ENCODE data around the gene RERG. TPM values are rescaled to one million over a fixed set of nuclear protein-coding genes. Genes with fewer than 3 reads are reported as not detected.

The RERG gene
- total RNA-seq, 2 experiments from 2014 or later, result not detected

- H3K4me3 ChIP-seq (ENCODE audit: low read length), result no peak overlapping the region
- H3K4me3 Mint-ChIP-seq, result no peak overlapping the region
- H3K36me3 ChIP-seq (ENCODE audit: insufficient read depth, low read length), result no peaks in the 10 kb centered on the region
- no peak for DNase-seq
- H3K27me3 ChIP-seq (ENCODE audit: control insufficient read depth in 1 of 2, insufficient read depth in 2 of 2, low read length in 2 of 2), result peaks cover 0 to 10% of the 10 kb centered on the region in 2 experiments
- POLR2A ChIA-PET, result interaction anchor here (1.2 kb wide), 1 partner anchor 11 kb away, joined by 5 read pairs; no protein-coding TSS in a partner anchor
- CTCF ChIA-PET, result interaction anchor here (3.3 kb wide), 1 partner anchor 13 kb away, joined by 11 read pairs; the partner anchor contains the start of gene RERG
- no peak for TF ChIP-seq CTCF (IDR thresholded peaks at IDR 0.05)
- H3K27ac Mint-ChIP-seq, result no peak overlapping the region
- H3K27me3 Mint-ChIP-seq, result peaks cover 28% of the 10 kb centered on the region
- no peaks in the 10 kb centered on the region for H3K9me3 Mint-ChIP-seq
- intact Hi-C loops (cut with DNase I, micrococcal nuclease), result no loop called here
- H3K4me1 ChIP-seq (ENCODE audit: insufficient read depth, low read length), result no peaks in the 10 kb centered on the region
- no peak for ATAC-seq (ENCODE audit: poor library complexity)
- H3K36me3 Mint-ChIP-seq (ENCODE audit: low read depth), result no peaks in the 10 kb centered on the region
- H3K4me1 Mint-ChIP-seq (ENCODE audit: low read depth), result no peaks in the 10 kb centered on the region
- no peak overlapping the region for H3K27ac ChIP-seq (ENCODE audit: low read depth in 1 of 2, low read length in 2 of 2)
- H3K9me3 ChIP-seq (ENCODE audit: control insufficient read depth in 1 of 2, insufficient read depth in 1 of 2, low read length in 2 of 2), result no peaks in the 10 kb centered on the region
Measured at GRCh38 chr12:15208140-15208539, 13.1 kb downstream of the RERG start.

GRCh38 chr12:15206831-15207389, 14.3 kb downstream of the RERG start:
- Mint-ChIP-seq H3K36me3 (ENCODE audit: low read depth) (no peaks in the 10 kb centered on the region), H3K4me1 (ENCODE audit: low read depth) (no peaks in the 10 kb centered on the region), H3K4me3 (no peak overlapping the region), H3K9me3 (no peaks in the 10 kb centered on the region), H3K27ac (no peak overlapping the region), H3K27me3 (peaks cover 32% of the 10 kb centered on the region)
- intact Hi-C loops (cut with DNase I, micrococcal nuclease), result no loop called here
- H3K9me3 ChIP-seq (ENCODE audit: control insufficient read depth in 1 of 2, insufficient read depth in 1 of 2, low read length in 2 of 2), result no peaks in the 10 kb centered on the region
- H3K27ac ChIP-seq (ENCODE audit: low read depth in 1 of 2, low read length in 2 of 2), result no peak overlapping the region
- ATAC-seq (ENCODE audit: poor library complexity) (no peak), DNase-seq (no peak)
- ChIA-PET CTCF (interaction anchor here (1.3 to 3.3 kb wide), 2 partner anchors 13 to 15 kb away, joined by 3 to 11 read pairs; partner anchors contain the start of gene RERG), POLR2A (no interaction called here)
- no peak for TF ChIP-seq CTCF (IDR thresholded peaks at IDR 0.05)
- no peaks in the 10 kb centered on the region for H3K4me1 ChIP-seq (ENCODE audit: insufficient read depth, low read length)
- peaks cover 0 to 10% of the 10 kb centered on the region in 2 experiments for H3K27me3 ChIP-seq (ENCODE audit: control insufficient read depth in 1 of 2, insufficient read depth in 2 of 2, low read length in 2 of 2)
- no peaks in the 10 kb centered on the region for H3K36me3 ChIP-seq (ENCODE audit: insufficient read depth, low read length)
- H3K4me3 ChIP-seq (ENCODE audit: low read length), result no peak overlapping the region

- POLR2A ChIA-PET, result no interaction called here
- H3K36me3 ChIP-seq (ENCODE audit: insufficient read depth, low read length), result no peaks in the 10 kb centered on the region
- TF ChIP-seq CTCF (IDR thresholded peaks at IDR 0.05), result no peak
- no peak overlapping the region for H3K4me3 Mint-ChIP-seq
- H3K27me3 ChIP-seq (ENCODE audit: control insufficient read depth in 1 of 2, insufficient read depth in 2 of 2, low read length in 2 of 2), result peaks cover 0 to 10% of the 10 kb centered on the region in 2 experiments
- peaks cover 30% of the 10 kb centered on the region for H3K27me3 Mint-ChIP-seq
- no peaks in the 10 kb centered on the region for H3K9me3 ChIP-seq (ENCODE audit: control insufficient read depth in 1 of 2, insufficient read depth in 1 of 2, low read length in 2 of 2)
- no peak for DNase-seq
- CTCF ChIA-PET, result interaction anchor here (1.3 to 3.3 kb wide), 2 partner anchors 13 to 15 kb away, joined by 3 to 11 read pairs; partner anchors contain the start of gene RERG
- no peaks in the 10 kb centered on the region for H3K4me1 Mint-ChIP-seq (ENCODE audit: low read depth)
- H3K27ac ChIP-seq (ENCODE audit: low read depth in 1 of 2, low read length in 2 of 2), result no peak overlapping the region
- no peaks in the 10 kb centered on the region for H3K9me3 Mint-ChIP-seq
- no peak overlapping the region for H3K4me3 ChIP-seq (ENCODE audit: low read length)
- no peak for ATAC-seq (ENCODE audit: poor library complexity)
- intact Hi-C loops (cut with DNase I, micrococcal nuclease), result no loop called here
- no peak overlapping the region for H3K27ac Mint-ChIP-seq
- H3K36me3 Mint-ChIP-seq (ENCODE audit: low read depth), result no peaks in the 10 kb centered on the region
- no peaks in the 10 kb centered on the region for H3K4me1 ChIP-seq (ENCODE audit: insufficient read depth, low read length)
Measured at GRCh38 chr12:15206338-15206737, 14.9 kb downstream of the RERG start.

Measured in CD4-positive, alpha-beta T cell (primary cell).